Type B pancreatic cell (in vitro differentiated cells): ENCODE measurements around the gene CEP20. TPM values are rescaled to one million over a fixed set of nuclear protein-coding genes. Genes with fewer than 3 reads are reported as not detected.

ENCODE experiments used
- DNase-seq: peaks from one replicate; pipeline ENCODE4 v3.0.0; 2021; ENCODE audit warnings: mixed read lengths; ENCODE audit not compliant: unreplicated experiment; ENCODE audit errors: extremely low spot score
- H3K27ac Mint-ChIP-seq: 2 replicates; pipeline ENCODE4 v1.8.0; 2021; ENCODE audit warnings: mild to moderate bottlenecking, mixed read lengths
- H3K27me3 Mint-ChIP-seq: 2 replicates; pipeline ENCODE4 v1.8.0; 2021; ENCODE audit warnings: mixed read lengths
- H3K36me3 Mint-ChIP-seq: 2 replicates; pipeline ENCODE4 v1.8.0; 2021; ENCODE audit warnings: mixed read lengths
- H3K4me1 Mint-ChIP-seq: one replicate; pipeline ENCODE4 v1.8.0; 2021; ENCODE audit warnings: mixed read lengths; ENCODE audit not compliant: unreplicated experiment
- H3K4me3 Mint-ChIP-seq: 2 replicates; pipeline ENCODE4 v1.8.0; 2021; ENCODE audit warnings: mild to moderate bottlenecking, mixed read lengths
- H3K9me3 Mint-ChIP-seq: 2 replicates; pipeline ENCODE4 v1.8.0; 2021; ENCODE audit warnings: mixed read lengths
- CTCF ChIP-seq: fragments of 200-600 bp; sonication (generic); conservative IDR thresholded peaks from 2 replicates; pipeline ENCODE4 v1.5.0; 2021; ENCODE audit warnings: antibody characterized with exemption, mild to moderate bottlenecking
- total RNA-seq: library from RNA; stranded (reverse); gene quantifications from 2 replicates; pipeline ENCODE4 v1.2.1, GENCODE V29; 2021; ENCODE audit warnings: low replicate concordance

Gene CEP20
- total RNA-seq, 1 donor from 2014 or later, result 25.4 TPM

GRCh38 chr16:15886078-15886477 lies 2.3 kb downstream of the CEP20 start:
- TF ChIP-seq CTCF, result no peak
- H3K9me3 Mint-ChIP-seq, result no peaks in the 10 kb centered on the region
- H3K4me3 Mint-ChIP-seq, result peak overlapping the region; percentile 63
- DNase-seq, result no peak
- H3K27ac Mint-ChIP-seq, result peak overlapping the region; percentile 51
- H3K4me1 Mint-ChIP-seq, result peaks cover 28% of the 10 kb centered on the region
- peaks cover 13% of the 10 kb centered on the region for H3K36me3 Mint-ChIP-seq
- no peaks in the 10 kb centered on the region for H3K27me3 Mint-ChIP-seq

- no peaks in the 10 kb centered on the region for H3K27me3 Mint-ChIP-seq
- peaks cover 13% of the 10 kb centered on the region for H3K36me3 Mint-ChIP-seq
- H3K9me3 Mint-ChIP-seq, result no peaks in the 10 kb centered on the region
- peak overlapping the region; percentile 51 for H3K27ac Mint-ChIP-seq
- peaks cover 28% of the 10 kb centered on the region for H3K4me1 Mint-ChIP-seq
- no peak for DNase-seq
- TF ChIP-seq CTCF, result no peak
- H3K4me3 Mint-ChIP-seq, result peak overlapping the region; percentile 63
Measured at GRCh38 chr16:15885560-15886001, 2.8 kb downstream of the CEP20 start.

- H3K36me3 Mint-ChIP-seq, result peaks cover 20% of the 10 kb centered on the region
- no peak for DNase-seq
- H3K9me3 Mint-ChIP-seq, result no peaks in the 10 kb centered on the region
- H3K27me3 Mint-ChIP-seq, result no peaks in the 10 kb centered on the region
- no peak overlapping the region for H3K27ac Mint-ChIP-seq
- no peak for TF ChIP-seq CTCF
- peaks cover 21% of the 10 kb centered on the region for H3K4me1 Mint-ChIP-seq
- no peak overlapping the region for H3K4me3 Mint-ChIP-seq
Measured at GRCh38 chr16:15882563-15882962, 5.8 kb downstream of the CEP20 start.

GRCh38 chr16:15881794-15882379 lies 6.5 kb downstream of the CEP20 start:
- H3K36me3 Mint-ChIP-seq, result peaks cover 20% of the 10 kb centered on the region
- DNase-seq, result no peak
- H3K4me3 Mint-ChIP-seq, result no peak overlapping the region

GRCh38 chr16:15880434-15881308 lies 7.7 kb downstream of the CEP20 start:
- Mint-ChIP-seq H3K4me1 (peaks cover 7% of the 10 kb centered on the region), H3K4me3 (no peak overlapping the region), H3K27ac (no peak overlapping the region), H3K9me3 (no peaks in the 10 kb centered on the region), H3K36me3 (peaks cover 13% of the 10 kb centered on the region), H3K27me3 (no peaks in the 10 kb centered on the region)
- no peak for DNase-seq
- TF ChIP-seq CTCF, result no peak

More at GRCh38 chr16:15881794-15882379, 6.5 kb downstream of the CEP20 start:
- Mint-ChIP-seq H3K27me3 (no peaks in the 10 kb centered on the region), H3K4me1 (peaks cover 16% of the 10 kb centered on the region), H3K9me3 (no peaks in the 10 kb centered on the region), H3K27ac (no peak overlapping the region)
- no peak for TF ChIP-seq CTCF
